Renal cortex interstitium (tissue), 11 donors: ENCODE data around the gene SMARCC2. TPM values are rescaled to one million over a fixed set of nuclear protein-coding genes. Genes with fewer than 3 reads are reported as not detected.
"Not testable (repeated sequence)": the region's sequence is repeated elsewhere in the genome, so short reads cannot be mapped to it uniquely, and the experiment has no call there.

Experiments used
- DNase-seq, 11 donors: peaks; one replicate each; pipeline ENCODE4 v3.0.0-alpha.2; 2013; ENCODE audit warnings: low read depth in 9 of 11, low spot score in 4 of 11; ENCODE audit errors: extremely low read depth in 1 of 11
- polyA plus RNA-seq, 3 donors: library from polyadenylated mRNA; unstranded; fragments of 120-200 nt; gene quantifications; one replicate each; pipeline ENCODE4 v1.2.1, GENCODE V29; 2013; ENCODE audit not compliant: insufficient read length in 3 of 3

Gene SMARCC2
- polyA plus RNA-seq, 3 donors: 130 to 141 (median 134) TPM

GRCh38 chr12:56221232-56221756 lies 32.0 kb upstream of the SMARCC2 start:
- DNase-seq: peak in 6 of 11 donors; percentile 55 to 73 (median 61)

- DNase-seq: no peak
Measured at GRCh38 chr12:56220611-56221231, 31.4 kb upstream of the SMARCC2 start.

- DNase-seq: no peak
Measured at GRCh38 chr12:56219840-56220239, 30.6 kb upstream of the SMARCC2 start.

GRCh38 chr12:56216461-56216860 lies 27.2 kb upstream of the SMARCC2 start:
- DNase-seq: no peak

- no peak for DNase-seq
Measured at GRCh38 chr12:56213878-56214277, 24.6 kb upstream of the SMARCC2 start.

GRCh38 chr12:56212361-56212760 lies 23.1 kb upstream of the SMARCC2 start:
- no peak for DNase-seq

DNA sequence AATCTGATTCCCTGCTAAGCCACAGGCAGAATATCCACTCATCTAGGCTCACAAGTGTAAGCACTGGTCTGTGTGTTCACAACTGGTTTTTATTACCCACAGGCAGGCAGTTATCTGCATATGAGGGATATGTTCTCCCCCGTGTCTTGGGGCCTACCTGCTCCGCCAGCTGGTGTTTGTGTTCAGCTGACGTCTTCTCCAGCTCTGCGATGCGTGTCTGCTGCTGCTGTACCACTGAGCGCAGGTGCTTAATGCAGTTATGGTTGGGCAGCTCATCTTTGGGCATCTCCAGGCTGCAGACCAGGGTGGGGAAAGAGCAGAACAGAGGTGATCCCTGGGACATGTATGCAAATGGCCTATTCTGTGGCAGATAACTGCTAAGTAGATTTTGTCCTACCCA lies 18.7 kb upstream of the SMARCC2 start:
- DNase-seq: no peak

GRCh38 chr12:56206452-56207166 lies 17.3 kb upstream of the SMARCC2 start:
- DNase-seq: no peak

- DNase-seq: no peak
Measured at GRCh38 chr12:56205445-56205844, 16.2 kb upstream of the SMARCC2 start.

- no peak for DNase-seq
Measured at GRCh38 chr12:56204275-56204674, 15.0 kb upstream of the SMARCC2 start.

DNA sequence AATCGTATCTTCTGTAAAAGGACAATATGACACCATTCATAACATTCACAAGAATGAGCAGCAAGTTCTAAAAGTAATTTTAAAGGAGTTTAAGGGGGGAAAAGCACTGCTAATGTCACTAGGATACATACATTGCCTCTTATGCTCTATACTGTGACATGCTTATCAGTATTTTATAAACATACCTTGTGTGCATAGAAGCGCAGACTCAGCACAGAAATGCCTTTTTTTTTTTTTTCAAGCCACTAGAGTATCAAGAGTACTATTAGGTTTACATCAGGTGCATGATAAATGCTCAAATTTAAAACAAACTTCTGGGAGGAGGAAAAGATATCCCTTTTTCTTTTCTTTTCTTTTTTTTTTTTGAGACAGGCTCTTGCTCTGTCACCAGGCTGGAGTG lies 13.6 kb upstream of the SMARCC2 start:
- DNase-seq: no peak

DNA sequence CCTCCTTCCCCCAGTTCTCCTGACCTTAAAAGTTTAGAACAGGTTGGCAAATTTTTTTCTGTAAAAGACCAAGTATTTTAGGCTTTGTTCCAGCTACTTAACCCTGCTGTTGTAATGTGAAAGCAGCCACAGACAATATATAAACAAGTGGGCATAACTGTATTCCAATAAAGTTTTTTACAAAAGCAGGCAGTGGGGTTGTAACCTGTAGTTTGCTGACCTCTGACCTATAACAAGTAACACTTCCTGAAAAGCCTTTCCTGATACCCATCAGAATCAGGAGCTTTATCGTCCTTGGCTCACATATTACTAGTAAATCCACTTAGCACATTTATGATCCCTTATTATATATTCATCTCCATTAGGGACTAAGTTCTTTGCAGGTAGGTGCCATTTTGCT lies 13.1 kb upstream of the SMARCC2 start:
- DNase-seq: no peak

GRCh38 chr12:56198836-56199235 lies 9.6 kb upstream of the SMARCC2 start:
- DNase-seq: no peak

- DNase-seq: no peak
Measured at GRCh38 chr12:56197921-56198635, 8.8 kb upstream of the SMARCC2 start.

DNA sequence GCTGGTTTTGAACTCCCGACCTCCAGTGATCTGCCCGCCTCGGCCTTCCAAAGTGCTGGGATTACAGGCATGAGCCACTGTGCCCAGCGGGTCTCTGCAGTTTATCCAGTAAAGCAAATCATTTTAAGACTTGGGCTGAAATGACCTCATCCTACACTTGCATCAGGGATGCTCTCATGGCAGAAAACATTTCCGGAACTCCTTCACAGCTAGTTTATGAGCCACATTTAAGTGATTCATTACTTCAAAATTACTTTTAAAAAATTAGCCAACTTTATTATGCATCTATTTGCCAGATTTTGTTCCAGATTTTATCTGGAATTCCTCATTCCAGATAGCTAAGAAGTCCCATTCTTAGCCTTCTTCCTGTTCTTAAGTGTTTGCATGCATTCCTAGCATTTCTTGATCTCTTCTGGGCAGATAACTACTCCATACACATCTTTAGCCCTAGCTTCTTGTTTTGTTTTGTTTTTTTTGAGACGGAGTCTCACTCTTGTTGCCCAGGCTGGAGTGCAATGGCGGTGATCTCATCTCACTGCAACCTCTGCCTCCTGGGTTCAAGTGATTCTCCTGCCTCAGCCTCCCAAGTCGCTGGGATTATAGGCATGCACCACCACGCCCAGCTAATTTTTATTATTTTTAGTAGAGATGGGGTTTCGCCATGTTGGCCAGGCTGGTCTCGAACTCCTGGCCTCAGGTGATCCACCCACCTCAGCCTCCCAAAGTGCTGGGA lies 7.7 kb upstream of the SMARCC2 start:
- DNase-seq: not testable (repeated sequence)

GRCh38 chr12:56193025-56193578 lies 3.8 kb upstream of the SMARCC2 start:
- DNase-seq: peak; percentile 61 to 88 (median 78)

DNA sequence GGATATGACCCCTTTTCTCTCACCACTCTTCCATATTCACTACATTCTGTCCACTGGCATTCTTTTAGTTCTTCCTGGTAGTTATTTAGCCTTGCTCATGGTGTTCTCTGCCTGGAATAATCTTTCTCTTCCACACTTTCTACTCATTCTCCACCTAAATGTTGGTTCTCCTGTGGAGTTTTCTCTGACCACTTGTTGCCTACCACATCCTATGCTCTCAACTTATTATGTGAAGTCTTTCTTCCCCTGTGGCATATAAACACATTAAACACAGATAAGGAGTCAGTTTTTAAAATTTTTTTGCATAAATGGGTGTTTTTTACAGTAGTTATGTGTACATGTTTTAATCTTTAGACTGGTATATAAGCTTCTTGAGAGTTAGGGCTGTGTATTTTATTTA lies 3.3 kb upstream of the SMARCC2 start:
- DNase-seq: no peak

- no peak for DNase-seq
Measured at GRCh38 chr12:56190695-56191155, 1.4 kb upstream of the SMARCC2 start.
